SJCRH30 (cell line): Measurements from ENCODE around the gene PRKRIP1. TPM values are rescaled to one million over a fixed set of nuclear protein-coding genes. Genes with fewer than 3 reads are reported as not detected.
A peak's percentile ranks its signal among the peaks of the same experiment; 100 is the strongest.
"Not testable (repeated sequence)": the region's sequence is repeated elsewhere in the genome, so short reads cannot be mapped to it uniquely, and the experiment has no call there.

ENCODE experiments used
- DNase-seq, 2 experiments: peaks; one replicate each; pipeline ENCODE4 v3.0.0-alpha.2; 2015 to 2020
- H3K27ac ChIP-seq: fragments of 250-450 bp; sonication (Bioruptor Pico); 2 replicates; pipeline ENCODE4 v1.5.1; 2020; ENCODE audit warnings: mild to moderate bottlenecking, moderate library complexity
- H3K27me3 ChIP-seq: fragments of 250-450 bp; sonication (Bioruptor Pico); 2 replicates; pipeline ENCODE4 v1.5.1; 2020; ENCODE audit warnings: mild to moderate bottlenecking, moderate library complexity
- H3K36me3 ChIP-seq: fragments of 250-450 bp; sonication (Bioruptor Pico); 2 replicates; pipeline ENCODE4 v1.5.1; 2020; ENCODE audit warnings: mild to moderate bottlenecking, moderate library complexity
- H3K4me1 ChIP-seq: fragments of 250-450 bp; sonication (Bioruptor Pico); 2 replicates; pipeline ENCODE4 v1.5.1; 2020; ENCODE audit warnings: mild to moderate bottlenecking, moderate library complexity
- H3K4me3 ChIP-seq: fragments of 250-450 bp; sonication (Bioruptor Pico); 2 replicates; pipeline ENCODE4 v1.5.1; 2020; ENCODE audit warnings: mild to moderate bottlenecking, moderate library complexity
- H3K9me3 ChIP-seq: fragments of 250-450 bp; sonication (Bioruptor Pico); replicated peaks from 2 replicates; pipeline ENCODE4 v1.5.1; 2020; ENCODE audit warnings: mild to moderate bottlenecking, moderate library complexity
- total RNA-seq: library from RNA; depleted of rRNA; stranded (reverse); fragments of >200 nt; shearing (Covaris generic); gene quantifications from 2 replicates; pipeline ENCODE4 v1.2.3, GENCODE V29; 2014; rRNA removed

Gene PRKRIP1
- total RNA-seq, 1 experiment from 2014 or later = 24.4 TPM

DNA sequence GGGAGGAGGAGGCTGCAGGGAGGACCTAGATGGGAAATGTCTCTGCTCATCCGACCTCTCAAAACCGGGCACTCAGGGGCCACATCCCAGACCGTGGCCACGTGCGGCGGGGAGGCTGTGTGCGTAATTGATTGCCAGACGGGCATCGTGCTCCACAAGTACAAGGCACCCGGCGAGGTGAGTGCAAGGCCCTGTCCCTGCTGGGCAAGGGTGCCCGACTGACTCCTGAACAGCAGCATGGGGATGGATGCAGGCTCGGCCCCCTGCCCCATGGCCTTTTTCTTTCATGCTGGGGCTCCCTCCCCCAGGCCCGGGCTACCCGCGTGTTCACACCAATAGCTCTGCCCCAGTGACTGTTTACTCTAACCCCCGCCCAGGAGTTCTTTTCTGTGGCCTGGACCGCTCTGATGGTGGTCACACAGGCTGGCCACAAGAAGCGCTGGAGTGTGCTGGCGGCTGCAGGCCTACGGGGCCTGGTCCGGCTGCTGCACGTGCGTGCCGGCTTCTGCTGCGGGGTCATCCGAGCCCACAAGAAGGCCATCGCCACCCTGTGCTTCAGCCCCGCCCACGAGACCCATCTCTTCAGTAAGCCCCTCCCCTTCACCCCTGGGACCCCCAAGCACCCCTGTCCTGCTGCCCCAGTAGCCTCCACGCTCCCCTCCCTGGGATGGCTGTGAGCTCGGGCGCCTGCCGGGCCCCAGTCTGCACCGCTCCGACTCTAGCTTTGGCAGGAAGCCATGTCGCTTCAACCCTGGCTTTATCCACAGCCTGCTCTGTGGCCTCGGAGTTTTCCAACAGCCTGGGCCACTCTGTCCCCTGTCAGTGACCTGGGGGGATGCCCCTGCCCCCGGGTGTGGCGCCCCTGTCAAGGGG is 72.6 kb downstream of the PRKRIP1 start:
- Histone ChIP-seq H3K27me3 (no peaks in the 10 kb centered on the region), H3K9me3 (no peaks in the 10 kb centered on the region), H3K4me3 (no peak overlapping the region), H3K36me3 (peaks cover 25% of the 10 kb centered on the region), H3K27ac (no peak overlapping the region), H3K4me1 (peaks cover 14% of the 10 kb centered on the region)
- DNase-seq = no peak

DNA sequence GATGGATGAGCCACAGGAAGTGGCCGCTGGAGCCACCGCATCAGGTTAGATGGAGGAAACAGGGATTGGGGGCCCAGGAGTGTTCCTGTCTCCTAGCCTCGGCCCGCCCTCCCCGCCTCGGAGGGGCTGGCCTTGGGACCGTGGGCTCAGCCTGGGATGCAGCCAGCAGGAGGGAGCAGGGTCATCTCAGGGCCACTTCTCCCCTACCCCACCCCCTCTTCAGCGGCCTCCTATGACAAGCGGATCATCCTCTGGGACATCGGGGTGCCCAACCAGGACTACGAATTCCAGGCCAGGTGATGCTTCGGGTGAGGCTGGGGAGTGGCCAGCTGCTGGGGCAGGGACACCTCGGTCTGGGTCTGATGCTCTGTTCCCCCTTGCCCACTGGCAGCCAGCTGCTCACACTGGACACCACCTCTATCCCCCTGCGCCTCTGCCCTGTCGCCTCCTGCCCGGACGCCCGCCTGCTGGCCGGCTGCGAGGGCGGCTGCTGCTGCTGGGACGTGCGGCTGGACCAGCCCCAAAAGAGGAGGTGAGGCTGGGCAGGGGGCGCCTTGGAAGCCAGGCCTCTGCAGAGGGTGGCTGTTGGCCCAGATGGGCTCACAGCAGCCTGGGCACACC is 73.3 kb downstream of the PRKRIP1 start:
- peaks cover 26% of the 10 kb centered on the region for H3K36me3 ChIP-seq
- H3K4me1 ChIP-seq = peaks cover 15% of the 10 kb centered on the region
- H3K4me3 ChIP-seq = no peak overlapping the region
- no peaks in the 10 kb centered on the region for H3K27me3 ChIP-seq
- no peak overlapping the region for H3K27ac ChIP-seq
- H3K9me3 ChIP-seq = no peaks in the 10 kb centered on the region
- DNase-seq = no peak

DNA sequence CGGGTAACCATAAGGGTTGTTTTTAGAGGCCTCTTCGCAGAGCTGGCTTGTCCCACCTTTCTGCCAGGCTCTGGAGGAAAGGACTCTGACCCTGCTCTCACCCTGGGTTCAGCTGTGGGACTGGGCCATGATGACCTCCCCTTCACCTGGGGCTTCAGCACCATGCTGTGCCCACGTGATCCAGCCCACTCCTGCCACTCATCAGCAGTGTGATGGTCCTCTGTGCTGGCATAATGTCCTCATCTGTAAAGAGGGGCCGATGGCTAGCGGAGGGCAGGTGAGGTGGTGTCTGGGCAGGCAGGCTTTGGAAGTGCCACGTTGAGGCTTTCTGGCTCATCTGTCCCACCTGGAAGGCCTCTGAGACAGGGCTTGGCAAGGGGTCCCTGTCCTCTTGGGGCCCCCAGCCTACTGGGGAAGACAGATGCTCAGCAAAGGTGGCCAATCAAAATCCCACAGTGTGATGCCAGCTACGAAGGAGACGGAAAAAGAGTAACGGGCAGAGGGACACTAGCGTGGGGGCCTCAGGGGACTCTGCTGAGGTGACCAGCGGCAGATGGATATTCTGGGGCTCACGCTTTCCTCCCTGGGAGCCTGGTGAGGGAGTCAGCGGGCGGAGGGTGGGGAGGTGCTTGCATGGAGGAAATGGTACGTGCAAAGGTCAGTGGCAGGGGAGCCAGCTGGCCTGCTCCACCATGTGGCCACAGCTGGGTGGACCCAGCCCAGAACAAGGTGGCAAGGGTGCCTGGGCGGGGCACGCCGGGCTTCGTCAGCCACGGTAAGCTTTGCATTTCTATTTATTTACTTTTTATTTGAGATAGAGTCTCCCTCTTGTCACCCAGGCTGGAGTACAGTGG is 74.0 kb downstream of the PRKRIP1 start:
- peaks cover 26% of the 10 kb centered on the region for H3K36me3 ChIP-seq
- H3K27ac ChIP-seq = no peak overlapping the region
- DNase-seq = no peak

DNA sequence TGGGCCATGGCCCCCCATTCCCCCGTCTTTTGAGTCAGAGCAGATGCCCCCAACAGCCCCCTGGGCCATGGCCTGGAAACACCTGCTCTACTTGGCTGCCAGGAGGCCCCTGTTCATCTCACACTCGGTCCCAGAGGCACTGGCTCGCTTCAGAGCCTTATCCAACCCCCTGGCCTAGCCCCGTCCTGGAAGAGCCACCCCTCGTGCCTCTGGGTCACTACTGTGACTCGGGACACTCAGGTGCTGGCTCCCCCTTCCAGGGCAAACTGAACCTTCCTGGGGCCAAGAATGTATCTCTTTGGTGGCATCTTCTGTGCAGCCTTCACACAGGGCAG is 75.6 kb downstream of the PRKRIP1 start:
- Histone ChIP-seq H3K9me3 (no peaks in the 10 kb centered on the region), H3K4me3 (no peak overlapping the region), H3K4me1 (peaks cover 11% of the 10 kb centered on the region), H3K27ac (no peak overlapping the region), H3K27me3 (no peaks in the 10 kb centered on the region), H3K36me3 (peaks cover 26% of the 10 kb centered on the region)
- no peak for DNase-seq

More for the DNA sequence above, 74.0 kb downstream of the PRKRIP1 start:
- Histone ChIP-seq H3K27me3 (no peaks in the 10 kb centered on the region), H3K9me3 (no peaks in the 10 kb centered on the region), H3K4me1 (peaks cover 15% of the 10 kb centered on the region), H3K4me3 (no peak overlapping the region)

DNA sequence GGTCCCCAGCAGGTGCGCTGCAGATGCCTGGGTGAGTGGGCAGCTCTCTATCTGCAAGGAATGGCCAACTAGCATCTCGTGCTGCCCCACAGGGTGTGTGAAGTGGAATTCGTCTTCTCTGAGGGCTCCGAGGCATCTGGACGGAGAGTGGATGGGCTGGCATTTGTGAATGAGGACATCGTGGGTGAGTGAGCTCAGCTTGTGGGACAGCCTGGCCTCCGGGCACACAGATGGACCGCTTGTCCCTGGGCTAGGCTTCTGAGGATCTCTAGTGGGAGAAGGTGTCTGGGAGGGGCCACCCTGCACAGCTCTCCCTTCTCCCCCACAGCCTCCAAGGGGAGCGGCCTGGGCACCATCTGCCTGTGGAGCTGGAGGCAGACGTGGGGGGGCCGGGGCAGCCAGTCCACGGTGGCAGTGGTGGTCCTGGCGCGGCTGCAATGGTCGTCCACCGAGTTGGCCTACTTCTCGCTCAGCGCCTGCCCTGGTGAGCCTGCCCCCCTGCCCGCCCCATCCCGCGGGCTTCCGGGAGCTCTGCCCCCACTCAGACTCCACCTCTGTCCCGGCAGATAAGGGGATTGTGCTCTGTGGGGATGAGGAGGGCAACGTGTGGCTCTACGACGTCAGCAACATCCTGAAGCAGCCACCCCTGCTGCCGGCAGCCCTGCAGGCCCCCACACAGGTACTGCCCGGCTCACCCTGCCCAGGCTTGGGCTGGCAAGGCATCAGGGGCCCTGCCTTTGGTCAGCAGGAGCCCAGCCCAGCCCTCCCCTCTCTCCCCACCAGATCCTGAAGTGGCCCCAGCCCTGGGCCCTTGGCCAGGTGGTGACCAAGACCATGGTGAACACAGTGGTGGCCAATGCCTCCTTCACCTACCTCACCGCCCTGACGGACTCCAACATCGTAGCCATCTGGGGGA is 76.2 kb downstream of the PRKRIP1 start:
- H3K36me3 ChIP-seq = peaks cover 26% of the 10 kb centered on the region
- no peak overlapping the region for H3K27ac ChIP-seq
- no peaks in the 10 kb centered on the region for H3K9me3 ChIP-seq
- no peak overlapping the region for H3K4me3 ChIP-seq
- H3K4me1 ChIP-seq = peaks cover 11% of the 10 kb centered on the region
- DNase-seq = no peak
- no peaks in the 10 kb centered on the region for H3K27me3 ChIP-seq

DNA sequence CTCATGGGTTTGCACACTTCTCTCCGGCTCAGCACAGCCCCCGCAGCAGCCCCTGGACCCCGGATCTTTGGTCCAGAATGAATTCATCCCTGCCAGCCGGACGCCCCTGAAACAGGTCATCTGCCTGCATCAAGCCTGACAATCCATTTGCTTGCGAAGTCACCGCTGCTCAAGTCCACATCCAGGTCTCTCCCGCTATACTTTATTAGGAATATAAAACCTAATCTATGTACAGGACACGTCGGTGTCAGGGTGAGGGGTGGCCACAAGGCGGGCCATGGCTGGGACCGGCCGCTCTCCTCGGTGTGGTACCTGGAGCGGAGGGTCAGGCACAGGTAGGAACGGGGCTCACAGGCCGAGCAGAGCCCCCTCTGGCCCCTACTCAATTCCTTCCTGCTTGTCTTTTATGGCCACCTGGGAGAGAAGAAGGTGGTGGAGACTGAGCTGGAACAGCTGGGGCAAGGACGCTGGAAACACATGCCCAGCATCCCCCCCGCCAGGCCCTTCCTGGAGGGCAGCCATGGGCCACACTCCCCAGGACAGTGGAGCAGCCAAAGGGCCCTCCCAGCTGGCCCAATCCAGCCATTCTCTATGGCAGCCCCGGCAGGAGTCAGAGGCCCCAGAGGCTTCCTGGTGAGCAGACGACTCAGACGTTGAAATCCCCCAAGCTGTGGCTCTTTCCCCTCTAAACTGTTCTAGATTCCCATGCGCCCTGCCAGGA is 77.3 kb downstream of the PRKRIP1 start:
- H3K36me3 ChIP-seq = peaks cover 26% of the 10 kb centered on the region
- DNase-seq = peak; percentile 32 to 36
- peaks cover 11% of the 10 kb centered on the region for H3K4me1 ChIP-seq
- H3K9me3 ChIP-seq = no peaks in the 10 kb centered on the region
- no peak overlapping the region for H3K27ac ChIP-seq
- no peak overlapping the region for H3K4me3 ChIP-seq
- H3K27me3 ChIP-seq = no peaks in the 10 kb centered on the region

DNA sequence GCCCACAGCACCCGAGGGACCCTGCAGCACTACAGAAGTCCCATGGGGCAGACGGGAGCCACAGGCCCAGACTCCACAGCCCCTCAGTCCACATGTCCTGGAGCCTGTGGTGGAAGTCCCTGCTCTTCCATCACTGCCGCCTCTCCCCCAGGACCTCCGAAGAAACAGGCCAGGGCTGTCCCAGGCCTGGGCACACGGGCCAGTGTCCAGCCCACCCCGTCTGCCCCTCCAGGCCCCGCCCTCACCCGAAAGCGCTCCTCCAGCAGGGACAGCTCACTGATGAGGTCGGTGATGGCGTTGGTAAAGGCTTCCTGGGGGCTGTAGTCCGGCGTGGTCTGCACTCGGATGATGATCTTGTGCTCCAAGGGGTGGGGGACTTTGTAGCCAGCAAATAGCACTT is 78.0 kb downstream of the PRKRIP1 start:
- not testable (repeated sequence) for DNase-seq

DNA sequence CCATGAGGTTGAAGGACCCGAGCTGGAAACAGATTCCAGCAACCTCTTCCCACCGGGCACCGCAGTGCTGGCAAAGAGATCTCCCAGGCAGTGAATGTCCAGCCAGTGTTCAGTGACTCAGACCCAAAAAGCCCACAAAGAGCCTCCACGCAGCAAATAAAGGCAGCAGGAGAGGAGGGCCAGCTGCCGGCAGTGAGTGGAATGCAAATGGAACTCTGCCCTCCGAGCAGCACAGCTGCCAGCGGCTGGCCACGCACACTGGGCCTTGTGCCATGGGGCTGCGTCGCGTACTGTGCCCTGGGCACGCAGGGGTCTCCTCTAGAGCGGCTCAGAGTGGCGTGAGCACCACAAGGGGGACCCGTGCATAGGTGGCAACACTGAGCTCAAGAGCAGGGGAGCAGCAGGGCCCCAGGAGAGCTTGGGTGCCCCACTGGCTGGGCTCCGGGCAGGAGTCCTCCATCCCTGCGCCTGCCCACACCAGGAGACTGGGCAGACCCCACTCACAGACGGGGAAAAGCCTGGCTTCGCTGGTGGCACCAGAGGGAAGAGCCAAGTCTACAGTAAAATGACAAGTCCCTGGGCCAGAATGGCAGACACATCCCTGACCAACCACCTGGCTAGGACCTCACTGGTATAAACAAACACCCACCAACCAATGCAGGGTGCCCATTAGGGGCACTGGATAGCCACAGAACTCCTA is 78.7 kb downstream of the PRKRIP1 start:
- not testable (repeated sequence) for H3K9me3 ChIP-seq, H3K4me3 ChIP-seq, H3K27me3 ChIP-seq, H3K27ac ChIP-seq
- peaks cover 26% of the 10 kb centered on the region for H3K36me3 ChIP-seq
- DNase-seq = peak in 1 of 2 experiments; percentile 33
- peaks cover 11% of the 10 kb centered on the region for H3K4me1 ChIP-seq

More for the DNA sequence above, 78.0 kb downstream of the PRKRIP1 start:
- peaks cover 26% of the 10 kb centered on the region for H3K36me3 ChIP-seq
- not testable (repeated sequence) for H3K4me3 ChIP-seq, H3K27ac ChIP-seq, H3K27me3 ChIP-seq, H3K9me3 ChIP-seq
- peaks cover 11% of the 10 kb centered on the region for H3K4me1 ChIP-seq

Other genes with a start within 250 kb of the PRKRIP1 start
- 12.3 and 13.4 TPM in 2 replicates for gene SH2B2, start 109.5 kb upstream of the PRKRIP1 start, total RNA-seq
- not detected in 2 replicates for gene SPDYE6, start 39.9 kb upstream of the PRKRIP1 start, total RNA-seq
- 24.6 and 25.6 TPM in 2 replicates for gene ORAI2, start 37.2 kb downstream of the PRKRIP1 start, total RNA-seq
- gene ALKBH4, start 68.5 kb downstream of the PRKRIP1 start, total RNA-seq = 16.2 and 21.1 TPM in 2 replicates
- 26.1 and 27.8 TPM in 2 replicates for gene LRWD1, start 68.6 kb downstream of the PRKRIP1 start, total RNA-seq
- 70.1 and 73.2 TPM in 2 replicates for gene POLR2J, start 82.6 kb downstream of the PRKRIP1 start, total RNA-seq
- gene RASA4B, start 121.4 kb downstream of the PRKRIP1 start, total RNA-seq = 1.5 and 2.5 TPM in 2 replicates
- gene UPK3BL2, start 147.3 kb downstream of the PRKRIP1 start, total RNA-seq = 2.8 and 3.7 TPM in 2 replicates
- 0.10 TPM in 1 of 2 replicates, not detected in the other for gene SPDYE2, start 154.9 kb downstream of the PRKRIP1 start, total RNA-seq
- gene POLR2J3, start 176.2 kb downstream of the PRKRIP1 start, total RNA-seq = 21.5 and 27.3 TPM in 2 replicates
- 3.1 and 5.3 TPM in 2 replicates for gene RASA4, start 220.4 kb downstream of the PRKRIP1 start, total RNA-seq
- 14.8 and 23.6 TPM in 2 replicates for gene UPK3BL1, start 246.4 kb downstream of the PRKRIP1 start, total RNA-seq